Measurements from ENCODE around the gene FHIT. TPM values are rescaled to one million over a fixed set of nuclear protein-coding genes. Genes with fewer than 3 reads are reported as not detected.

FHIT gene
- polyA plus RNA-seq, 1 of the 3 experiments (the other 2 are of a cell fraction): 0.41 TPM

GRCh38 chr3:59730591-59730990 is 1520.7 kb downstream of the FHIT start:
- Histone ChIP-seq H3F3A (replicated peaks; ENCODE audit: insufficient read depth) (no peaks in the 10 kb centered on the region), H3K27ac (ENCODE audit: low read depth in 2 of 2, low read length in 1 of 2) (no peak overlapping the region), H3K9me3 (no peaks in the 10 kb centered on the region), H2AFZ (ENCODE audit: low read depth) (no peak overlapping the region), H3K4me1 (ENCODE audit: control insufficient read depth in 1 of 2, insufficient read depth in 2 of 2, low read depth in 1 of 2, low read length in 1 of 2) (peaks cover 0 to 31% of the 10 kb centered on the region in 2 experiments; a peak in 2 of 4 replicates), H3K27me3 (ENCODE audit: insufficient read depth) (no peaks in the 10 kb centered on the region), H3K9ac (no peak overlapping the region), H3K4me3 (ENCODE audit: low read depth in 2 of 2, low read length in 1 of 2) (no peak overlapping the region), H3K79me2 (ENCODE audit: insufficient read depth) (no peaks in the 10 kb centered on the region), H3K4me2 (no peak overlapping the region), H3K9me2 (no peaks in the 10 kb centered on the region), H3K36me3 (replicated peaks in 1 of 2; ENCODE audit: control insufficient read depth in 1 of 2, insufficient read depth in 2 of 2, low read length in 1 of 2) (no peaks in the 10 kb centered on the region), H4K20me1 (ENCODE audit: insufficient read depth) (no peaks in the 10 kb centered on the region)
- CTCF ChIA-PET: no interaction called here
- no peak for DNase-seq
- WGBS (ENCODE audit: low lambda C conversion rate): 47% methylated on average over 4 of the region's 4 CpGs
- POLR2A ChIA-PET: no interaction called here
- TF ChIP-seq RXRA (IDR thresholded peaks at IDR 0.05; ENCODE audit: borderline replicate concordance, low read depth): no peak
- TF ChIP-seq FOSL2 (IDR thresholded peaks at IDR 0.05; ENCODE audit: borderline replicate concordance, low read depth): no peak
- no peak for TF ChIP-seq CTCF (IDR thresholded peaks at IDR 0.05)
- no peak for TF ChIP-seq JUND (IDR thresholded peaks at IDR 0.05)
- no peak for TF ChIP-seq CHD2 (IDR thresholded peaks at IDR 0.05; ENCODE audit: low read length, partially characterized antibody)
- TF ChIP-seq ELF1 (IDR thresholded peaks at IDR 0.05): no peak
- TF ChIP-seq TCF12 (IDR thresholded peaks at IDR 0.05): no peak
- TF ChIP-seq FOXM1 (IDR thresholded peaks at IDR 0.05; ENCODE audit: low read depth): no peak
- no peak for TF ChIP-seq YY1 (IDR thresholded peaks at IDR 0.05; ENCODE audit: low read depth)
- no peak for TF ChIP-seq RFX5 (IDR thresholded peaks at IDR 0.05; ENCODE audit: low read length)
- TF ChIP-seq RCOR1 (IDR thresholded peaks at IDR 0.05; ENCODE audit: low read length): no peak
- TF ChIP-seq TAF1 (IDR thresholded peaks at IDR 0.05; ENCODE audit: borderline replicate concordance, low read depth, low read length): no peak
- TF ChIP-seq POLR2AphosphoS5 (IDR thresholded peaks at IDR 0.05; ENCODE audit: low read depth, low read length): no peak
- no peak for TF ChIP-seq EP300 (IDR thresholded peaks at IDR 0.05; ENCODE audit: borderline replicate concordance in 1 of 2, low read depth in 1 of 2, low read length in 1 of 2)

DNA sequence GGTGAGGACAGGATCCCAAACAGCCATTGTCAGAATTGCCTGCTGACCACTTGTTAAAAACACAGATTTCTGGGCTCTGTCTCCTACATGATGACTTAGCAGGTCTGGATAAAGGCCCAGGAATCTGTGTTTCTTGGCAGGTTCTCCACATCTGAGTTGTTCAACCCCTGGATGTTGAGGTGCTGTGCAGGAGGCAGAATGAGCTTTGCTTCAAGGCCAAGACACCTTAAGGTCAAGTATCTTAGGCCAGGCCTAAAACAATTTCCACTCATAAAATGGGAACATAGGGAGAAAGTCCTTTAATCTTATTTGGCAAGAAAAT is 1522.7 kb downstream of the FHIT start:
- no peaks in the 10 kb centered on the region for H3K9me2 ChIP-seq
- H3F3A ChIP-seq (replicated peaks; ENCODE audit: insufficient read depth): no peaks in the 10 kb centered on the region
- H3K9me3 ChIP-seq: no peaks in the 10 kb centered on the region
- H2AFZ ChIP-seq (ENCODE audit: low read depth): no peak overlapping the region
- TF ChIP-seq, protein P1, sequence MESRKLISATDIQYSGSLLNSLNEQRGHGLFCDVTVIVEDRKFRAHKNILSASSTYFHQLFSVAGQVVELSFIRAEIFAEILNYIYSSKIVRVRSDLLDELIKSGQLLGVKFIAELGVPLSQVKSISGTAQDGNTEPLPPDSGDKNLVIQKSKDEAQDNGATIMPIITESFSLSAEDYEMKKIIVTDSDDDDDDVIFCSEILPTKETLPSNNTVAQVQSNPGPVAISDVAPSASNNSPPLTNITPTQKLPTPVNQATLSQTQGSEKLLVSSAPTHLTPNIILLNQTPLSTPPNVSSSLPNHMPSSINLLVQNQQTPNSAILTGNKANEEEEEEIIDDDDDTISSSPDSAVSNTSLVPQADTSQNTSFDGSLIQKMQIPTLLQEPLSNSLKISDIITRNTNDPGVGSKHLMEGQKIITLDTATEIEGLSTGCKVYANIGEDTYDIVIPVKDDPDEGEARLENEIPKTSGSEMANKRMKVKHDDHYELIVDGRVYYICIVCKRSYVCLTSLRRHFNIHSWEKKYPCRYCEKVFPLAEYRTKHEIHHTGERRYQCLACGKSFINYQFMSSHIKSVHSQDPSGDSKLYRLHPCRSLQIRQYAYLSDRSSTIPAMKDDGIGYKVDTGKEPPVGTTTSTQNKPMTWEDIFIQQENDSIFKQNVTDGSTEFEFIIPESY (IDR thresholded peaks at IDR 0.05; ENCODE audit: borderline replicate concordance, low read depth): no peak
- TF ChIP-seq FOXM1 (IDR thresholded peaks at IDR 0.05; ENCODE audit: low read depth) (no peak), CTCF (IDR thresholded peaks at IDR 0.05) (no peak)
- H3K27ac ChIP-seq (ENCODE audit: low read depth in 2 of 2, low read length in 1 of 2): peak overlapping the region in 1 of 2 experiments; percentile 58; a peak in 2 of 4 replicates
- H3K79me2 ChIP-seq (ENCODE audit: insufficient read depth): no peaks in the 10 kb centered on the region
- H3K4me2 ChIP-seq: no peak overlapping the region
- no peak for DNase-seq
- ChIA-PET CTCF (interaction anchor here (1.2 kb wide), 1 partner anchor 129 kb away, joined by 3 read pairs; no protein-coding TSS in a partner anchor), POLR2A (no interaction called here)
- no peaks in the 10 kb centered on the region for H3K27me3 ChIP-seq (ENCODE audit: insufficient read depth)
- no peaks in the 10 kb centered on the region for H3K36me3 ChIP-seq (replicated peaks in 1 of 2; ENCODE audit: control insufficient read depth in 1 of 2, insufficient read depth in 2 of 2, low read length in 1 of 2)
- H3K4me3 ChIP-seq (ENCODE audit: low read depth in 2 of 2, low read length in 1 of 2): no peak overlapping the region
- no peaks in the 10 kb centered on the region for H4K20me1 ChIP-seq (ENCODE audit: insufficient read depth)
- peaks cover 0 to 22% of the 10 kb centered on the region in 2 experiments; a peak in 2 of 4 replicates for H3K4me1 ChIP-seq (ENCODE audit: control insufficient read depth in 1 of 2, insufficient read depth in 2 of 2, low read depth in 1 of 2, low read length in 1 of 2)
- H3K9ac ChIP-seq: no peak overlapping the region
